NB4 (cell line): ENCODE results near the gene COTL1.
"Not testable (repeated sequence)": the region's sequence is repeated elsewhere in the genome, so short reads cannot be mapped to it uniquely, and the experiment has no call there.

Experiments used
- DNase-seq: peaks from one replicate; pipeline ENCODE4 v3.0.0; 2010; ENCODE audit warnings: low read depth
- H3K4me3 ChIP-seq: one replicate; pipeline ENCODE4 v1.5.1; 2011; ENCODE audit warnings: mild to moderate bottlenecking, low read depth, low read length, moderate library complexity
- MYC ChIP-seq: IDR thresholded peaks from 2 replicates; pipeline ENCODE4 v1.6.1; 2011; ENCODE audit warnings: low read depth, low read length
- POLR2A ChIP-seq: IDR thresholded peaks from 2 replicates; pipeline ENCODE4 v1.6.1; 2011; ENCODE audit warnings: mild to moderate bottlenecking; ENCODE audit not compliant: insufficient read length; ENCODE audit errors: extremely low read depth
- TF ChIP-seq, protein P1 (sequence below): IDR thresholded peaks from 2 replicates; pipeline ENCODE4 v1.6.1; 2011; ENCODE audit warnings: low read depth, low read length
- TF ChIP-seq, protein P2 (sequence below): IDR thresholded peaks from one replicate; pipeline ENCODE4 v1.5.1; 2012; ENCODE audit warnings: low read depth, low read length

COTL1 gene

DNA sequence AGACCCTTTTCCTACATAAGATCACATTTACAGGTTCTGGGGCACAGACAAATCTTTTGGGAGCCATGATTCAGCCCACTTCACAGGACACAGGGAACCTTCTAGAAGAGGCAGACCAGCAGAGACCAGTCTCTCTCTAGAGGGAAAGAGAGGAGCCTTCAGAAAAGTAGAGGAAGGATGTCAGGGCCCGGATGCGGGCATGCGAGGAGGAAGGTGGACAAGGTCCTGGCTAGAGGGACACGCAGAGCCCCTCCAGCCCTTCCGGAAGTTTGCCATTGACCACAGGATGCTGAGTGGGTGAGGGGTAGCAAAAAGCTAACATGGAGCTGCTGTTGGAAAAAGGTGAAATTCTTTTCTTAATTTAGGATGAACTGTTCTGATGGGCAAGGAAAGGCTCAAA is 57.6 kb downstream of the COTL1 start:
- TF ChIP-seq POLR2A: no peak
- TF ChIP-seq, protein P1, sequence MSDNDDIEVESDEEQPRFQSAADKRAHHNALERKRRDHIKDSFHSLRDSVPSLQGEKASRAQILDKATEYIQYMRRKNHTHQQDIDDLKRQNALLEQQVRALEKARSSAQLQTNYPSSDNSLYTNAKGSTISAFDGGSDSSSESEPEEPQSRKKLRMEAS: no peak
- TF ChIP-seq, protein P2, sequence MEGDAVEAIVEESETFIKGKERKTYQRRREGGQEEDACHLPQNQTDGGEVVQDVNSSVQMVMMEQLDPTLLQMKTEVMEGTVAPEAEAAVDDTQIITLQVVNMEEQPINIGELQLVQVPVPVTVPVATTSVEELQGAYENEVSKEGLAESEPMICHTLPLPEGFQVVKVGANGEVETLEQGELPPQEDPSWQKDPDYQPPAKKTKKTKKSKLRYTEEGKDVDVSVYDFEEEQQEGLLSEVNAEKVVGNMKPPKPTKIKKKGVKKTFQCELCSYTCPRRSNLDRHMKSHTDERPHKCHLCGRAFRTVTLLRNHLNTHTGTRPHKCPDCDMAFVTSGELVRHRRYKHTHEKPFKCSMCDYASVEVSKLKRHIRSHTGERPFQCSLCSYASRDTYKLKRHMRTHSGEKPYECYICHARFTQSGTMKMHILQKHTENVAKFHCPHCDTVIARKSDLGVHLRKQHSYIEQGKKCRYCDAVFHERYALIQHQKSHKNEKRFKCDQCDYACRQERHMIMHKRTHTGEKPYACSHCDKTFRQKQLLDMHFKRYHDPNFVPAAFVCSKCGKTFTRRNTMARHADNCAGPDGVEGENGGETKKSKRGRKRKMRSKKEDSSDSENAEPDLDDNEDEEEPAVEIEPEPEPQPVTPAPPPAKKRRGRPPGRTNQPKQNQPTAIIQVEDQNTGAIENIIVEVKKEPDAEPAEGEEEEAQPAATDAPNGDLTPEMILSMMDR: no peak
- TF ChIP-seq MYC: no peak
- no peak for DNase-seq
- no peak overlapping the region for H3K4me3 ChIP-seq

DNA sequence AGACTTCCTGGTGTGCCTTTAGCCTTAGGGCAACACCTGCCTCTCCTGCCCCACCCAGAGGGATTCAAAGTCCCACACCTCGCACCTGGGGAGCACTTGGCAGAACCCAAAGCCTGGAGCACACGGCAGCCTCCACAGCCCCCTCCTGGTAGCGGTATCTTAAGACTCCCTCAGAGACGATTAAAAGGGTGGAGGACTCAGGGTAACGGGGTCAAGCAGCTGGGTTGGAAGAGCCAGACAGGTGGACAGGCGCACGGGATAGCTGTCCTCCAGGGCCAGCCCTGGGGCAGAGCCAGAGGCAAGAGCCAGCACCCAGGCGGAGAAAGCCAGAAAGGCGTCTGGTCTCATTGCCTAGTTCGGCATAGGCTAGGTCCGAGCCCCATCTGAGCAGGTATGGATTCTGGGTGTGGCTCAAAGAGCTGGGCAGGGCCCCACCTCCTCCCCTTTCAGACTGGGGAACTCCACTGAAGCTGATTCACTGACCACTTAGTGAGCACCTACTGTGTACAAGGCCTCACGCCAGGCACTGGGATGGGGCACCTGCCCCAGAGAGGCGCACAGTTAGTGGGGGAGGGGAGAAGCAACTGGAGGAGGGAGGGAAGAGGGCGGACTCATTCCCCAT is 58.5 kb downstream of the COTL1 start:
- no peak for DNase-seq
- TF ChIP-seq, protein P2: no peak
- no peak for TF ChIP-seq POLR2A
- TF ChIP-seq MYC: no peak
- TF ChIP-seq, protein P1: no peak

DNA sequence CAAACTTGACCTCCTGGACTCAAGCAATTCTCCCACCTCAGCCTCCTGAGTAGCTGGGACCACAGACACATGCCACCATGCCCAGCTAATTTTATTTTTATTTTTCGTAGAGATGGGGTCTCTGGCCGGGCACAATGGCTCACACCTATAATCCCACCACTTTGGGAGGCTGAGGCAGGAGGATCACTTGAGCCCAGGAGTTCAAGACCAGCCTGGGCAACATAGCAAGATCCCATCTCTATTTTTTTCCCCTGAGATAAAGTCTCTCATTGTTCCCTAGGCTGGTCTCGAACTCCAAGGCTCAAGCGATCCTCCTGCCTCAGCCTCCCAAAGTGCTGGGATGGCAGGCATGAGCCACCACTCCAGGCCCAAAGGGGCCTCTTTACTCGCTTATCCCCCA is 59.0 kb downstream of the COTL1 start:
- DNase-seq, H3K4me3 ChIP-seq: not testable (repeated sequence)

More for the DNA sequence above, 58.5 kb downstream of the COTL1 start:
- no peak overlapping the region for H3K4me3 ChIP-seq

DNA sequence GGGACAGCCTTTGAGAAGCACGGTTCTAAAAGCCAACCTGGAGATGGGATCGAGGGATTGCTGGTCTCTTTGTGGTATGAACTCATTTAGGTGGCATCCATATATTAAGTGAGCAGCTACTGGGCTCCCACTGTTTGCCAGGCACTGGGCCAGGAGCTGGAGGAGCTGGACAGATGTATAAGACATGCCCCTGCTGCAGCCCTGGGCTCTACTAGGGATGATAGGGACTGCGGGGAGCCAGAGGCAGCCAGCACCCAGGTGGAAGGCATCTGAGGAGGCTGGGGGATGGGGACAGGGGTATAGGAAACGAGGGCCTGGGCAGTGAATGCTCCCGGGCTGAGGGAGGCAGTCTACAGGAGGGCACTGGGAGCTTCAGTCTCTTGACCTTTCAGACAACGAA is 60.4 kb downstream of the COTL1 start:
- no peak overlapping the region for H3K4me3 ChIP-seq
- TF ChIP-seq POLR2A (no peak), MYC (no peak)
- TF ChIP-seq, protein P2: no peak
- TF ChIP-seq, protein P1: no peak
- DNase-seq: no peak

DNA sequence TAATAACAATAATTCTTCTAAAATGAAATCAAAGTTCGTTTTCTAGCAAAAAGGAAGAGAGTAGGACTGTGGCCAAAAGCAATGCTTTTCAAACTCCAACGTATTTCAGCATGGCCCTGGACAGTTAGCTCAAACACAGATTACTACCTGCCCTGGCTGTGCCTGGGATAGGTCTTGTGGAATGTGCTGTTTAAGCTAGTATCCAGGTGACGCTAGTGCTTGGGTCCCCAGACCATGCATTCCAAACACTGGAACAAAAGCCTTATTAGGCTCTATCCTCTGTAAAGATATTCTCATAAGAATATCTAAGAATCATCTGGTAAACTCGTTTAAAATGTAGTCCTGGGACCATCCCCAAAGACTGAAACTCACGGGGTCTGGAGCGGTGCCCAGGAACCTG is 60.8 kb downstream of the COTL1 start:
- no peak overlapping the region for H3K4me3 ChIP-seq
- no peak for TF ChIP-seq MYC
- TF ChIP-seq, protein P1: no peak
- TF ChIP-seq, protein P2: no peak
- no peak for TF ChIP-seq POLR2A
- DNase-seq: no peak

DNA sequence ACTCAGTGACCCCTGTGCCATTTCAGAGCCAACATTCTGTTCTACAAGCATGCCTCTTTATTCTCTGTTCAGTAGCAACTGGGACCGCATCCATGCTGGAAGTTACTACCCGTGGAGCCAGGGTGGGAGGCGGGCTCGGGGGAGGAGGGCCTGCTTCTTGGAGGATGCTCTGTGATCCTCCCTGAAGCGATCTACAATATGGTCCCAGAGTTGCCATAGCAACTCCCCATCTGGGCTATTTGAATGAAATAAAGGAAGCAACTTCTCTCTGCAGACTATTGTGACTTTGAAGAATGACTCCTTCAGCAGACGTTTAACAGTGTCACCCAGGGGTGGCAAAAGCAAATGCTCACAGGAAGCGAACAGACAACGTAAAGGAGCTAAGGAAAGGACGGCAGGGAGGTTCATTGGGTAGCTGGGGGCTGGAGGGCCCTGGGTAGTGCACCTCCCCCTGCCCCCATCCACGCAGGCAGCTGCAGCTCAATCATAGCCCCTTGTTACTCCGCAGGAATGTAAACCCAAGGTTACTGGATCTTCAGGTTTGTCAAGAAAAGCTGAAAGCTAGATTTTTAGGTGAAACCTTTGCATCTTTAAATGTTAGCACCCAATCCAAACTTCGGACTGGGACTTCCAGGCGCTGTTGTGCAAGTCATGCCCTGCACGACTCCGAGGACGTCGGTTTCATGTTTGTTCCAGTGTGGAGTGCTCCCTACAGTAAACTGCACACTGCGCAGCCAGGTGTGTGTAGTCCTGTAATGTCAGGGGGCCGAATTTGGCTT is 62.3 kb downstream of the COTL1 start:
- H3K4me3 ChIP-seq: no peak overlapping the region
- TF ChIP-seq, protein P2: no peak
- TF ChIP-seq, protein P1: no peak
- TF ChIP-seq POLR2A (no peak), MYC (no peak)
- peak; percentile 32 for DNase-seq
